Activated CD4-positive, alpha-beta T cell treated with anti-CD3 and anti-CD28 coated beads for 4 hours (primary cell): ENCODE data around the gene GALNT9.
"Not testable (repeated sequence)": the region's sequence is repeated elsewhere in the genome, so short reads cannot be mapped to it uniquely, and the experiment has no call there.

Experiments used
- DNase-seq, 2 donors: peaks; one replicate each; pipeline ENCODE4 v3.0.0-alpha.2; 2020

The GALNT9 gene

DNA sequence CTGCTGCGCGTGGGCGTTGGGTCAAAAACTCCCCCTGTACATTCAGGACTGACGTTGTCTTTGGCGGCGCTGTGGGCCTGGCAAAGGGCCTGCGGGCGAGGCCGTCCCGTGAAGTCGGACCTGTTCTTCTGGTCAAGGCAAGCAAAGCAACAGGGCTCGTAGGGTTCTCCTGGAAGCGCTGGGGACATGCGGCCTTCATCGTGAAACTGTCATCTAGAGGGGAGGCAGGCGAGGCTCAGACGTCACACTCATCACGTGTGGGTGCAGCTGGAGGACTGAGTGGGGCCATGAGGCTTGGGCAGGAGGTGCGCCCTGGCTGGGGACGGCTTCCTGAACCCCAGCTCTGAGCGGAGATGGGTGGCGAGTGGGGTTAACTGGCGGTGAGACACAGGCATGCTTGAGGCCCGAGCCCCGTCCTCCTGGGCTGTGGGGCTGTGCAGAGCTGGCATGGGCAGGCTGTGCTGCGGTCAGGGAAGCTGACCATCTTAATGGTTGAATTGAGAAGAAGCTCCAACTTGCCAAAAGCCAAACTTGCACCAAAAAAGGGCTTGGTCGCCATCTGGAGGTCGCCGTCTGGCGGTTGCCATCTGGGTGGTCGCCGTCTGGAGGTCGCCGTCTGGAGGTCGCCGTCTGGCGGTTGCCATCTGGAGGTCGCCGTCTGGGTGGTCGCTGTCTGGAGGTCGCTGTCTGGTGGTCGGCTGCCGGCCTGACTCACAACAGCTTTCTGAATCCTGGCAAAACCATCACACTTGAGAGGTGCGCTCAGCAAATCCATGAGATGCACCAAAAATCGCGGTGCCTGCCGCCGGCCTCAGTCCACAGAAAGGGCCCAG lies 119.0 kb downstream of the GALNT9 start:
- DNase-seq: no peak

GRCh38 chr12:132209619-132210222 lies 119.7 kb downstream of the GALNT9 start:
- no peak for DNase-seq

DNA sequence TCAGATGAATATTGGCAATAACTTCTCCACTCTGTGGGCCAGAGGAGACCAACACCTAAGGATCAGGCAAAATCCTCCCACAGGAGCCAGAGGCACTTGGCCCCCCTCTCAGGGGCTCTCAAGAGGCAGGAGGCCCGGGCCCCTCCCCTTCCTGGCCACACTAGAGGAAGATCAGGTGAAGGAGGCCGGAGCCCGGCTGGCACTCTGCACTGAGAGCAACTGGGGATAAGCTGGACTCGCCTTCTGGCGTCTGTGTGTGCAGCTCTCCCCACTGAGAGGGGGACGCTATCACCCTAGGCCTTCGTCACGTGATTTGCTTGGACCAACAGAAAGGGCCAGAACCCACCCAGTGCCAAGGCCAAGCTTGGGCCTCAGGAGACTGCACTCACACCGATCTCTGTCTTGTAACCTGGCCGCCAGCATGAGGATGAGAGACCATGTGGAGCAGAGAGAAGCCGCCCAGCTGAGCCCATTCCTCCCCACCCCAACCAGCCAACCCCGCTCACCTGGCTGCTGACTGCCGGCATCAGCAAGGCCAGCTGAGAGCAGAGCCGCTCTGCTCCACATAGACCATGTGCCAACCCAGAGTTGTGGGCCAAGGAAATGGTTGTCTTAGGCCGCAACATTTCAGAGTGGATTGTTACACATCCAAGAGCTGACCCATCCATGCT lies 121.1 kb downstream of the GALNT9 start:
- DNase-seq: no peak

- DNase-seq: no peak
Measured at GRCh38 chr12:132207083-132207775, 122.2 kb downstream of the GALNT9 start.

GRCh38 chr12:132206046-132206434 lies 123.3 kb downstream of the GALNT9 start:
- DNase-seq: no peak

- no peak for DNase-seq
Measured at GRCh38 chr12:132205271-132206045, 123.9 kb downstream of the GALNT9 start.

GRCh38 chr12:132204793-132205270 lies 124.6 kb downstream of the GALNT9 start:
- no peak for DNase-seq

DNA sequence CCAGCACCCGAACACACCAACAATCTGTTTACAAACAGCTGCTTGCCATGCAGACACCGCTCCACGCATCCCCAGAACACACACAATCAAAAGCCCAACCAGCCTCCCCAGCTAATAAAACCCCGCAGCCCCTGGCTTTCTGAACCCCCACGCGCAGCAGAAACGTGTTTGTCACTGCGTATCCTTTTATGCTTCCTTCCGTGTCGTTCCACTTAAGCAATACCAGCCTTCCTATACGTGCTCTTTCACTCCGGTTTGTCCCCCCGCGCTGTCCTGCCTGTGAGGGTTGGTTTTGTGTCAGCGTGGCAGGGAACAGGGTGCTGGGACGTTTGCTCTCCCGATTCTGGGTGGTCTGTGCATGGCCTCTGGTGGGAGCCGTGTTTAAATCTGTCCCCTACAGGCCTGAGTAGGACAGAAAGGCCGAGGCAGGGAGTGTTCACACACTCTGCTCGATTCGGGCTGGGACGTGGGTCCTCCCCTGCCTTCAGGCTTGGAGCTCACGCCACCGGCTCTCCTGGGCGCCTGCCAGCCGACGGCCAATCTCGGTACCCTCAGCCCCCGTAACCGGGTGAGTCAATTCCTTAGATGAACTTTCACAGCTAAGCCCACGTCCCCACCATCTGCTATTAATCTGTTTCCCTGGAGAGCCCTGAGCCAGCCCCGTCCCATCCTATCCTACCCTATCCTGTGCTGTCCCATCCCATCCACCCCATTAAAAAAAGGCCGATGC lies 125.2 kb downstream of the GALNT9 start:
- no peak for DNase-seq

DNA sequence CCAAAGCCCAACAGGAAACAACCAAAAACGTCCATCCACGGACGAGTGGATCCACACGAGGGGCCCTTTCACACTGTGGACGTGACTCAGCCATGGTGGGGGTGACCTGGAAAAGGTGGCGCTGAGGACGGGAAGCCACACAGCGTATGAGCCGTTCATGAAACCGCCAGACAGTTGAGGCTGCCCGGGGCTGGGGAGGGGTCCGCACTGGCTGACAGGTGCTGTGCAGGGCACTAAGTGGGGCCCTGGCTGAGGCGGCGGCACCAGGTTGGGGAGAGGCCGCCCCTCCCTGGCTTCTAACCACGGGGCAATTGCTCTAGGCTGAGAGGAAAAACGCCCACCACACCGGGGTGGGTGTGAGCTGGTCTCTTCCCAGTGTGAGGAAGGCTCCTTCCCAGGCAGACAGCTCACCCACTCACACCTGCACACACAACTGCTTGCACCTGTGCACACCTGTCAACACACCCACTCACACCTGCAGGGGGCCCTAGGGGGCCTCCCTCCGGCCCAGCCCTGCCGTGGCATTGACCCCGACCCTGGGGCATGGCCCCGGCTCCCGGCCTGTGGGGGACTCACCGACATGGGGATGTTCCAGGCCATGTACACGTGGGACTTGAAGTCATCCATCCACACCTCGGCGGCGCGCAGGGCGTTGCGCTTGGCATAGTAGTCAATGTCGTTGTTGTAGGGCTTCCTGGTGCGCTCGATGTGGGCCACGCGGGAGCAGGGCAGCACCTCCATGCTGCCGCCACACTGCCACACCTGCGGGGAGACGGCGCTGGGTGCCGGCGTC lies 126.3 kb downstream of the GALNT9 start:
- no peak for DNase-seq

GRCh38 chr12:132201391-132202120 lies 127.8 kb downstream of the GALNT9 start:
- DNase-seq: no peak

DNA sequence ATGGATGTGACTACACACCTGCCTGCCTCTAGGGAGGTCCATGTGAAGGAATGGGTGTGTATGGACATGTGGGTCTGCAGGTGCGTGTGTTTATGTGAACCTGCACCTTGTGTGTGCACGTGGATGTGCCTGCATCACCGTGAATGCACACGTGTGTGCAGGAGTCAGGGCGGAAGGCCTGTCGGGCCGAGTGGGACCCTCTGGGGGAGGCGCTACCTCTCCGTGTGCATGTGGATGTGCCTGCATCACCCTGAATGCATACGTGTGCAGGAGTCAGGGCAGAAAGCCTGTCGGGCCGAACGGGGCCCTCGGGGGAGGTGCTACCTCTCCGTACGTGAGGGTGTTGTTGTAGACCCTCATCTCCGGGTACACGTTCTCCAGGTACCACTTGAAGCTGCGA lies 128.6 kb downstream of the GALNT9 start:
- DNase-seq: no peak

DNA sequence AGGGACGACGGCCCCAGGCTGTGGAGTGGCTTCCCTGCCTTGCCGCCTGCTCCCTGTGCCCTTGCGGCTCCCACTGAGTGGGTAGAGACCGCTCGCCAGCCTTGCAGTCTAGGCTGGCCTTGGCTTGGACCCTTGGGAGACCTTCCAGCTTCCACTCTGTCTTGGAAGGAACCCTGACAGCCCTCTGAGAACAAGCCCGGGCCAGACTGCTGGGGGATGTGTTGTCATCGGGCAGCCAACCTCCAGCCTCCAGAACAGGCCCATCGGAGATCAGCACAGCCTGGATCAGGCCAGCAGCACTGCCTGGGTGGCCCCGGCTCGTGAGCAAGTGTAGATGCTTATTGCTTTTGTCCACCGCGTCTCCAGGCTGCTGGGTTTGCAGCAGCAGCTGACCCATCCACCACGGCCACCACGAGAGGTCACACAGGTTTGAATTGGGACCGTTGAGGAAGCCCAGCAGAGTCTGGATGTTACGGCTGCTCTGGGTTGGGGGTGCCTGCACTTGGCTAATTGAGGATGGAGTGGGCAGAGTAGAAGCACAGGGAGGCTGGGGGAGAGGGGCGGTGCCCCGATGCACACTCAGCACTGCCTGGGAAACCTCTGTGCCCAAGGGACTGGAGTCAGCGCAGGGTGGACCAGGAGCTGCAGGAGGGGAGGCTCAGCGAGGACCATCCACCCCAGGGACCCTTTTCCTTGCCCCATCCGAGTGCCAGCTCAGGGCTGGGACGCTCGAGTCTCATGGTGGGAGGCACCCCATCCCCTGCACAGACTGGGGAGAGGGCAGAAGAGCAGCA lies 129.7 kb downstream of the GALNT9 start:
- DNase-seq: no peak

DNA sequence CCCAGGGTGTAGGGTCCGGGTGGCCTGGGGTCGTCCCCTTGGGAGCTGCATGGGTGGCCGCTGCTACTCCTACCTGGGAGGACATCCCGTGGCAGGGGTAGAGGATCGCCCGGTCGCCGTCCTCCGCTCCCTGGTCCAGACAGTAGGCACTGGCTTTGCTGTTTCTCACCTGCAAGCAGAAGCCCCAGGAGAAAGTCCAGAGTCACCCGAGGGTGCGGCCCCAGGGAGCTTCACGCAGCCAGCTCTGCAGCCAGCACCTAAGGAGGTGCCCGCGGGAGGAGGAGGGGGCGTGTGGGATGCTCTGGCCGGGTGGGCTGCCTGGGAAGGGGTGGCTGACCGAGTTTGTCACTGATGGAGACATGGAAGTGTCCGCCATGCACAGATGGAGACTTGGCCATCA lies 130.3 kb downstream of the GALNT9 start:
- no peak for DNase-seq

- DNase-seq: no peak
Measured at GRCh38 chr12:132197581-132198354, 131.6 kb downstream of the GALNT9 start.

DNA sequence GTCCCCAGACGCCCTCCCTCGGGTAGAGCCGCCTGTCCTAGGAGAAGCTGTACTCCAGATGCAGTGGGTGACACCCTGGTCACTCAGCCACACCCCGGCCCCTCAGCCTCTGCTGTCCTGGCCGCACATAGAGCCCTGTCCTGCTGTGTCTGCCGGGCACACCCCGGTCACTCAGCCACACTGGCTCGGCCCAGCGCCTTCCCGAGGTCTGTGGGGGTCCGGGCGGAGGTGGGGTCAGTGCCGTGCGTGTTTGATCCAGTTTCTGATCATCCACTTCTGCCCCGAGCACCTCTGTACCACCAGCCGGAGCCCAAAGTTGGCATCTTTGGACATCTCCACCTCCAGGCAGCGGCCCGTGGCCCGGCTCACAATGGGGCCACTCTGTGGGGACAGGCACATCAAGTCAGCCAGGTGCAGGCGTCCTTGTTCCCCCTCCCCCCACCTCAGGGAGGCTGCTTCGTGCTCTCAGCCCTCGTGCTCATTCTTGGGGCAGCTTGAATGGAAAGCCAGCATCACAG lies 132.5 kb downstream of the GALNT9 start:
- no peak for DNase-seq

DNA sequence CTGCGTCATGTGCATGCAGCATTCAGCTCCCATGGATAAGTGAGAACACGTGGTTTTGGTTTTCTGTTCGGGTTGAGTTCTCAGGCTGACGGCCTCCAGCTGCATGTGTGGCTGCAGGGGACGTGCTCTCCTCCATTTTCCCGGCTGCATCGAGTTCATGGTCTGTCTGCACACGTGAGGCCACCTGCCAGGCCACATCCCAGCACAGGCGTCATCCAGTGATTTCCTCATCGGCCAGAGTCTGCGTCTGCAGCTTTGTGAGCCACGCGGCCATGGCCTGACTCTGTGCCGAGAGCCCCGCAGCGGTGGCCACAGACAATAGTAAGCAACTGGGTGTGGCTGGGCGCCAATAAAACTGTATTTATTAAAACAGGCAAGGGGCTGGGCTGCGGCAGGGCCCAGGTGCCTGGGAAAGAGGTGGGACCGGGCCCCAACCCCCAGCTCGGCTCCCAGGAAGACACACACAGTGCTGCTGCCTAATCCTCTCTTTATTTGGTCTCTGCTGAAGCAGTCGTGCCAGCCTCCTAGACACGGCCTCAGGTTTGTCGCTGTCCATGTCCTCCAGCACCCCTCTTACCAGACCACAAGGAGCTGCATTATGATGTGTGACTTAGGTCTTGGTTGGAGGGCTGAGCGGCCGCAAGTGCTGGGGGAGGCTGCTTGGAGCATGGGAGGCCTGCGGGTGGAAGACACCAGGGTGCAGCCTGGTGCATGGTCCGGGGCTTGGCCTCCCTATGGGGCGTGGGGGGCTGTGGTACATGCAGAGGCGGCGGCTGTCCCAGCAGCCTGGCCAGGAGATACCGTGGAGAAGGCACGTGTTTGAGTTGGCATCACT lies 133.1 kb downstream of the GALNT9 start:
- DNase-seq: no peak

DNA sequence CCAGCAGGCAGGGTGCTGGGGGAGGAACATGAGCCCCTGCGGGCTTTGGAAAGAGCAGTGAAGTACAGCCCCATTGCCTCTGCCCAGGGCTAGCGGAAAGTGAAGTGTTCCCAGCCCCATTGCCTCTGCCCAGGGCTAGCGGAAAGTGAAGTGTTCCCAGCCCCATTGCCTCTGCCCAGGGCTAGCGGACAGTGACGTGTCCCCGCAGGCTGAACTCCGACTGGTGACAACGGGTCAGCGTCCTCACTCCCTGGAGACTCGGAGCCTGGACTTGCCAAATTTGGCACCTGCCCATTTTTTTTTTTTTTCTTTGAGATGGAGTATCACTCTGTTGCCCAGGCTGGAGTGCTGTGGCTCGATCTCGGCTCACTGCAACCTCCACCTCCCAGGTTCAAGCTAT lies 134.1 kb downstream of the GALNT9 start:
- DNase-seq: not testable (repeated sequence)
